GM19351 (cell line): ENCODE results near the gene F11R.
A peak's percentile ranks its signal among the peaks of the same experiment; 100 is the strongest.
"Not testable (repeated sequence)": the region's sequence is repeated elsewhere in the genome, so short reads cannot be mapped to it uniquely, and the experiment has no call there.

Experiments used
- ATAC-seq: cut with Tn5 transposase; IDR thresholded peaks from one replicate; pipeline ENCODE4 v1.9.1; 2021; ENCODE audit warnings: mild to moderate bottlenecking, moderate library complexity; ENCODE audit not compliant: unreplicated experiment

The F11R gene

DNA sequence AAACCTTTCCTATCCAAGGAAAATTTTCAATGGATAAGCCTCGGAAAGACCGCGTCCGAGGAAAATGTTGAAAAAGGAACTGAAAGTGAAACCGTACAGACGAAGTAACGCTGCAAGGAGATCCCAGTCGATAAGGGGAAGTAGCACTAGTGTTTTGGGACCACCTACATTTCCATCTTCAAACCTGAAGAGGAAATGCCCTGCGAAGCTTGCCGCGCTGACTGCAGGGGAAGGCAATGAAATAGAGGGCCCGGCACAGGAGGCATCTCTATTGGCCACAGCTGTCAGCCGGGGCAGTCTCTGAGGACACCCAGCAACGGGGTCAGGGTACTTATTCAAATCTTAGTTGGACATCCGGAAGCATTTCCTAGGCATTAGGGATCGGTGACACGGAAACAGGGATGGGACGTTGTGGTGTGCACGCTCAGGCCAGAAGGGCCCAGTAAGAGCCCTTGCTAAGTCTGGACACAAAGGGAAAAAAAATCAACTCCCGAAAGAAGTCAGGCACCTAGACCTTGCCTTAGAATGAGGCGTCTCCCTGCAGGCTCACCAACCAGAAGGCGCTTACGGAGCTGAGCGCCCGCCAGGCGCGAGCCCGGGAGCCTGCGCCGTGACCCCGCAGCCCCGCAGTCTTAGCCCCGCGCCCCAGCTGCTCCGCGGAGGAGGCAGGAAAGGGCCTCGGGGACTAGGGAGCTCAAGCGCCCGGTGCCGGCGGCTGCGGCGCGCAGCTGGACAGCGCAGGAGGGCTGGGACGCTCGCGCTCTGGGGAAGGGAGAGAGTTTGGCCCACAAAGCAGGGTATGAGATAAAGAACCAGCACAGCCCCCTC is 24.2 kb upstream of the F11R start:
- ATAC-seq = peak; percentile 52

DNA sequence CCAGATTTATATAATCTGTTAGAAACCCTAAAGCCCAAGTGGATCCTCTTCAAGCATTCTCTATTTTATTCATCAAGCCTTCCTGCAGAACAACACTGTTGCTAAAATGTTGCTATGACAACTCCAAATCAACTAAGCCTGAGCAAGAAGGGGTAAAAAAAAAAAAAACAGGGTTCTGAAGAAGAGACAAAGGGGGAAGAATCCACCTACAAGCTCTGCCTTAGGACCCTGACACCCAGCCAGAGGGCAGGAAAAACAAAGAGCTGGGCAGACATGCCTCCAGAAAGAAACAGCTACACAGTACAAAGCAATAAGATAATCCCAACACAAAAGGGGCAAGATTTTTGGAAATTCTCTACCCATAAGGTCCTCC is 23.6 kb upstream of the F11R start:
- no peak for ATAC-seq

DNA sequence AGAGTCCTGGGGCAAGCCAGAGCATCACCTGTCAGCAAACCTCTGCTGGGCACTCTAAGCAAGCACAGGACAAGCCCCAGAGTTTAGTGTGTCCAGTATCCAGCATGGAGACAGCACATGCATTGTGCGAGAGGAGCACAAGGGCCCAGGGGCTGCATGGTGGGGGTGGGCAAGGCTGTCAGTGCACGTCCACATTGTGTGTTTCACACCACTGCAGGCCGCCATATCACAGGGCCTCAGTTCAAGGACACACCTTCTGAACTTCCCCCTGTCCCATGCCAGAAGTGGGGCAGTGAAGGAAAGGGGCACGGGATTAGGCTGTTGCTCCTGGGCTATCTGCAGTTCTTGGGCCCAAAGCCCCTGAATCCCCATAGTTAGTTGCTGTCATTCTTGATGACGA is 18.6 kb upstream of the F11R start:
- ATAC-seq = no peak

DNA sequence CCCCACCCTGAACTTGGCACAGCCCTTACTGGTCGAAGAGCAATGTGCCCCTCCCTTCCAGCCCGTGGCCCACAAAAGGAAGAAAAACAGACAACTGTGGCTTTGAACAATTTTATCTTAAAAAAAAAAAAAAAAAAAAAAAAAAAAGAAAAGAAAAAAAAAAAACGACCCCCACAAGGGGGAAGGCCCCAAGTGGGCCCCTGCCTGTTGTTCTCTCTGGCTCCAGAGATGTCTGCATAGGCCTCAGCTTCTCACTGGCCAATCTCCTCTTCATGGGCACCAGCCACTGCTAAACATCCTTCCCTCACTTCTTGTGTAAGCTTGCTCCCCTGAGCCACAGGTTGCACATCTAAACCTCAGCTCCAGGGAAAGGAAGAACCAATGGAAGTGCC is 18.2 kb upstream of the F11R start:
- ATAC-seq = no peak

DNA sequence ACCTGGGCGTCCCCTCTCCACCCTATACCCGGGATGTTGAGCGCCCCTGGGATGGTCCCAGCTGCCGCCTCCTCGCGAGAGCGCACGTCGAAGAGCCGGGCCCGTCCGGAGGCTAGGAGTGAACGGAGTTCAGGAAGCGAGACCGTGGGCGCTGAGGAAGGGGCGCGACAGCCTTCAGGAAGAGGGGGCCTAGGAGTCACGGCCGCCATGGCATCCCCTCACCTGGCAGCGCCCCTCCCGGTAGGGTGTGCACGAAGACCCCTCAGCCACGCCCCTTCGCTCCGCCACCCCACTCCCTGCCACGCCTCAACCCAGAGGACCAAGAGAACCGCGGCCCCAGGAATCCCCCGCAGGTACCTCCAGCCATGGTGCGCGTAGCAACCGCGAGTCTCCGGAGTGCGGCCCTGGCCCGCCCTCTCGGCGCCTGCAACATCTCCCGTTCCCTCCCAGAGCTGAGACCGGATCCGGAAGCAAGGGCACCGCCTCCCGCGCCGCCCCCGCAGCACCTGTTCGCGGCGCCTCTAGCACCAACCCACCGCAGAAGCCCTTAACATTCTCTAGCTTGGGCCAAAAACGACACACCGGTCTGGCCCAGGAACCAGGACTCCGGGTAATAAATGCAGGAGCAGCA is 17.7 kb upstream of the F11R start, which contains the start of gene TSTD1:
Gene TSTD1, minus strand, starts transcription at position 442 of the 631 bp plus-strand sequence. Its CDS starts 75 bp downstream, at position 367.
- ATAC-seq = peak; percentile 84

DNA sequence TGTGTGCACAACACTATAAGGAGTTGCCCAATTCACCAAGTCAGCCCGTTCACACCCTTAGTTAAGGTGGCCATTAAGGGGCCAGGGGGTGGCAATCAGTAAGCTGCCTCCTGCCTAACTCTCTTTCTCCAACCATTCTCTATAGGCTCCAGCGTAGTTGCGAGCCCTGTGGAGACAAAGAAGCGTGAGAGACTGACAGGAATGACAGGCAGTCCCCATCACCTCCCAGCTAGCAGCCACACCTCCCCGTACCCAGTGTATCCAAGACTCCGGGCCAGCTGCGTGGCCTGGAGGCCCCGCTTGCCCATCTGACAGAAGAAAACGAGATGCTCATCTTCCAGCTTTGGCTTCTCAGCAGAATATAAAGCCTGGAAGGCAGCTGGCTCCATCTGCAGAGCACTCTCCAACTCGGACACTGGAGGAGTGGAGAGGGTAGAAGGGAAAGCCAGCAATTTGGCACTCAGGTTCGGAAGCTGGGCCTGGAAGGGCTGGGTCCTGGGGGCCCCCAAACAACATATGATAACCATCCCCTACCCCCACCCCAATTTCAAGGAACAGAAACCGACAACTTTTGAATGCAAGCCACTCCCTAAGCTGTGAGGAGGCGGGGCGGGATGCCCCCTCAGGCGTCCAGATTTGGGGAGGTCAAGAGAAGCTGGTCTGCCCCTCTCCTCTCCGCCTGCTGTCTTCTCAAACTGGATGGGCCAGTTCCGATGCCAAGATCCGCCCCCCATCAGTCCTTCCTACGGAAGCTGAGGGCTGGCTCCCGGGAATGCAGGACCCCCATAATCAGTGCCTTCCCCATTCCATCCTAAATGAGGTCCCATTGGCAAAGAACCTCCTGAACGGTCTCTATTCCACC is 16.9 kb upstream of the F11R start:
- no peak for ATAC-seq

DNA sequence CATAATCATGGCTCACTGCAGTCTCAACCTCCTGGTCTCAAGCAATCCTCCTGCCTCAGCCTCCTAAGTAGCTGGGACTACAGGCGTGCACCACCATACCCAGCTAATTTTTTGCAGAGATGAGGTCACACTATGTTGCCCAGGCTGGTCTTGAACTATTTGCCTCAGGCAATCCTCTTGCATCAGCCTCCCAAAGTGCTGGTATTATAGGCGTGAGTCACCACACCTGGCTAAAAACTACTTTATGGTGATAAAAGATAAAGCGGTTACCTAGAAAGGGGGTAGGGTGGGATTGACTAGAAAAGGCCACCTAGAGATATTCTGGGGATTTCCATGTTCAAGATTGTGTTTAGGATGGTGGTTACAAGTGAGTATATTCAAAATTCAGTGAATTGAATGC is 12.8 kb upstream of the F11R start:
- ATAC-seq = no peak

DNA sequence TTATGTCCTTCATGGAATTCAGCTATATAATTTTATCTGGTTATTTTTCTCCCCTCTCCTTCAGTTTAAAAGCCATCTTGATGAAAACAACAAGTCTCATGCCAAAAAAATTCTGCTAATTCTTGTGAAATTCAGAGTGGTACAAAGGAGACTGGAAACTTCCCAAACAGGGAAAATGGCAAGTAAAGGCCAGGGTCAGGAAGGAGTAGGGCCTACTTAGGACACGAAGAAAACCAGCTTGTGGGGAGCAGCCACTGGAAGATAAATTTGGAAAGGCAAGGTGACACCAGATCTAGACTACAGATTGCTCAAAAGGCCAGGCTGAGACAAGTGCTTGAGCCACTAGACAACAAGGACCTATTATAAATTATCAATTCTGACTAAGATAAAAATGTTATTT is 11.5 kb upstream of the F11R start:
- ATAC-seq = no peak

DNA sequence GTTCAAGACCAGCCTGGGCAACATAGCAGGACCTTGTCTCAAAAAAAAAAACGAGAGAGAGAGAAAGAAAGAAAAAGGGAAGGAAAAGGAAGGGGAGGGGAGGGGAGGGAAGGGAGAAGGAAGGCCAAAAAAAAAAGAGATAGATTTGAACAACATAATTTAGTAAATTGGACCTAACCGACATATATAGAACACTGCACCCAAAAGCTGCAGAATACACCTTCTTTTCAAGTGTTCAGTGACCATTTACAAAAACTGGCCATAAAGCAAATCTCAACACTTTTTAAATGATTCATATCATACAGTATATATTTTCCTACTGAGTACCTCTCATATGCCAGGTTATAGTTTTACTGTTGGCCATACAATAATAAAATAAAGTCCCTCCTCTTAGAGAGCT is 10.9 kb upstream of the F11R start:
- no peak for ATAC-seq

DNA sequence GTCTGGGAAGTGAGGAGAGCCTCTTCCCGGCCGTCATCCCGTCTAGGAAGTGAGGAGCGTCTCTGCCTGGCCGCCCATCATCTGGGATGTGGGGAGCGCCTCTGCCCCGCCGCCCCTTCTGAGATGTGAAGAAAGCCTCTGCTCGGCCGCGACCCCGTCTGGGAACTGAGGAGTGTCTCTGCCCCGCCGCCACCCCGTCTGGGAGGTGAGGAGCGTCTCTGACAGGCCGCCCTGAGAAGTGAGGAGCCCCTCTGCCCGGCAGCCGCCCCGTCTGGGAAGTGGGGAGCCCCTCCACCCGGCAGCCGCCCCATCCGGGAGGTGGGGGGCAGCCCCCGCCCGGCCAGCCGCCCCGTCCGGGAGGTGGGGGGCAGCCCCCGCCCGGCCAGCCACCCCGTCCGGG is 8.5 kb upstream of the F11R start:
- ATAC-seq = not testable (repeated sequence)

DNA sequence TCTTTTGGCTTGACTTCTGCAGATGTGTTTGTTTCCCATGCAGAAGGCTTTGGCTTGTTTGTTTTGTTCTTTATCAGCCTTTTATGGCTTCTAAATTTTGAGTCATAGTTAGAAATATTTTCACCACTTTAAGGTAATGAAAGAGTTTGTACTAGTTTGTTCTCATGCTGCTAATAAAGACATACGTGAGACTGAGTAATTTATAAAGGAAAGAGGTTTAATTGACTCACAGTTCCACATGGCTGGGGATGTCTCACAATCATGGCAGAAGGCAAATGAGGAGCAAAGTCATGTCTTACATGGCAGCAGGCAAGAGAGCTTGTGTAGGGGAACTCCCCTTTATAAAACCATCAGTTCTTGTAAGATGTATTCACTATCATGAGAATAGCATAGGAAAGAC is 6.0 kb upstream of the F11R start:
- not testable (repeated sequence) for ATAC-seq

DNA sequence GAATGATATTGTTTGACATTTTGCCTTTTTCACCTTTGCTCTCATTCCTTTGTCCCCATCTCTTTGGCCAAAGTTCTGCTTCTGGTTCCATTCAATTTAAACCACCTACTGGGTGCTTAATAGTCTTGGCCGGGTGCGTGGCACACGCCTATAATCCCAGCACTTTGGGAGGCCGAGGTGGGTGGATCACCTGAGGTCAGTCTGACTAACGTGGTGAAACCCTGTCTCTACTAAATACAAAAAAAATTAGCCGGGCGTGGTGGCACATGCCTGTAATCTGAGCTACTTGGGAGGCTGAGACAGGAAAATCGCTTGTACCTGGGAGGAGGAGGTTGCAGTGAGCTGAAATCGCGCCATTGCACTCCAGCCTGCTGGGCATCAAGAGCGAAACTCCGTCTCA is 1.5 kb upstream of the F11R start:
- ATAC-seq = not testable (repeated sequence)

DNA sequence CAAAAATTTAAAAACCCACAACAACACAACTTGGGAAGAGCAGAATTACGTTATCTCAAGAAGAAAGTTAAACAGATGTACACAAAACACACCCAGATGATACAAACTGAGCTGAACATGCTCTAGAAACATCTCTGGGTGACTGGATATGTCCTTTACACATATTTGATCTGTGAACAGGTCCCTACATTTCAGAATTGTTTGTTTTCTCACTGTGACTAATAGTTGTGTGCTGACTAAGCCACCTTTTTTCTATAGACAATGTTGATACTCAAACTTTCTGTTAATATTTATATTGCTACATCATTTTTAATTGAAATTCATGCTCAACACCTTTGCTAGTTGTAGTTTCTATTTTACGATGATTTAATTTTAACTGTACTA is 1.0 kb upstream of the F11R start:
- no peak for ATAC-seq

DNA sequence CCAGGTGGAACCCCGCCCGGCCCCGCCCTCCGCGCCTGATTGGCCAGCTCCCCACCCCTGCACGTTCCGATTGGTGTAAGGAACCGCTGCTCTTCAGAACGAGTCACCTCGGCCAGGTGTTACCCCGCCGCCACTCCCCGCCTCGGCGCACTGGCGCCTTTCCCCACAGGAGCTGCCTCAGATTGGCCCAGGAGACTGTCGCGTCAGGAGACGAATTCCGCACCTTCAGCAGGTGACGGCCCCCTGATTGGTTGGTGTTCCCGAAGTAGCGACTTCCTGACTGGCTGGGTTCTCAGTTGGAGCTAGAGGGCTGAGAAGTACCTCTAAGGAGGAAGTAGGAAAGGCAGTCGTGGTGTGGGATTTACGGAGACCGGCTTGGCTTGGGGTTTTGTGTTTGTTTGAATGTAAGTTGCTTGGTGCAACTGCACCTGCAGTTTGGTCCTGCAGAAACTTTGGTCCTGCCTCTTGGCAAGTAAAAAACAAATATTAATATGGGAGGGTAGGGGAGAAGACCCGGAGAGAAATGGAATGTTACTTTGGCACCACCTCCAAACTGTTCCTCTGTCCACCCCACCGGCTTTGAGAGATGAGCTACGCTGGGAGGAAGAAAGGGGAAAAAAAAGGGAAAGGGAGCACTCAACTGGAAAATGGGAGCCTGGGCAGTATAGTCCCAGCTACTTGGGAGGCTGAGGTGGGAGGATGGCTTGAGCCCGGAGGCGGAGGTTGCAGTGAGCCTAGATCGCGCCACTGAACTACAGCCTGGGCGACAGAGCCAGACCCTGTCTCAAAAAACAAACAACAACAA is 415 bp upstream of the F11R start:
- peak; percentile 93 for ATAC-seq

DNA sequence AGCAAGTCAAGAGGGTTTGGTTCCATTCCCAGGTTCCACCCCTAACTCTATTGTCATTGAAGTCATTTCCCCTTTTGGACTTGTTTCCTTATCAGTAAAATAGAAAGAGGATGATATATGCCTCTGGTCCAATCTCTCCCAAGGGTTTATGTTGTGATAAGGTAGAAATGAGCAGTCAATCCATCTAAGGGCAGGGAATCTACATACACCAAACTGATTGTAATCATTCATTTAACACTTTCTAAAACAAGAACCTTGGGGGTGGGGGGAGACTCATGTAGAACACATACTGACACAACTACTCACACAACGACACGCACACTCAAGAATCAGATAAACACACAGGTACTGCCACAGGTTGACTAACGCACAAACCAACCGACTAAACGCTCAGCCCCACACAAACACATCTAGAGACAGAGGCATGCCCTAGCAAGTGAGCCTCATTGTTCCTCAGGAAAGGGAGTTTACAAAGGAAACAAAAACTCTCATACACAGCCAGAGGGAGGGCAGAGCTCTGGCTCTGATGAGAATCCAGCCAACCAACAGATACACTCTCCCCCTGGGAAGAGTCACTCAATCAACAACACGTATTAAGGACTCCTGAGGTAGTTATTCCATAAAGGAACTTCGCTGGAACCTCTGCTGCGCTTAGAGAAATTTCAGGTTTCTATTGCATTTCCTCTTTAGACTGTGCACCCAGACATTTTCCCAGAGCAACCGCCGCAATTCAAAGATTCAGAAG is 1.0 kb downstream of the F11R start:
- no peak for ATAC-seq

DNA sequence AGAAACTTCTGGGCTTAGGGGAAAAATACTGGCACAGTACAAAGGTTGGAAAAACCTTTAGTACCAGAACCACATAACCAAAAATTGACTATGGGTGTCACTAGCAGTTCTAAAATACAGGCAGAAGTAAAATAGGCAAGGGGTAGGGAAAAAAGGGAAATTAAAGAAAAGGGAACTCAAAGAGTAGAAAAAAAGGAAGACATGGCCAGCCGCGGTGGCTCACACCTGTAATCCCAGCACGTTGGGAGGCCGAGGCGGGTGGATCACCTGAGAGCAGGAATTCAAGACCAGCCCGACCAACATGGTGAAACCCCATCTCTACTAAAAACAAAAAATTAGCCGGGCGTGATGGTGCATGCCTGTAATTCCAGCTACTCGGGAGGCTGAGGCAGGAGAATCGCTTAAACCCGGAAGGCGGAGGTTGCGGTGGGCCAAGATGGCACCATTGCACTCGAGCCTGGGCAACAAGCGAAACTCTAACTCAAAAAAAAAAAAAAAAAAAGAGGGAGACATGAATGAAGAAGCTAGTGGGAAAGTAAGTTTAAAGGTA is 1.8 kb downstream of the F11R start:
- not testable (repeated sequence) for ATAC-seq

DNA sequence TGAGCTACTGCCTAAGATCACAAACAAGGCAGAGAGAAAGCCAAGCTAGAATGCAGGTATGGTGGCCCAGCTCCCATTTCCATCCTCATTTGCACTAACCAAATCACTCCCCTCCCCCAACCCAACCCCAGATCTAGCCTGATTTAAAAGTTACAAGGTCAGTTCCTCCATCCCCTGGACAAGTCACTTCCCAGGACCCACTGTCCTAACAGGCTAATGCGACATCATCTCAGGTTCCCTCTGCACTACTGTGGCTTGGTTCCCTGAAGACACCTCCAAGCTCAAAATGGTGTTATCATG is 2.4 kb downstream of the F11R start:
- ATAC-seq = no peak

DNA sequence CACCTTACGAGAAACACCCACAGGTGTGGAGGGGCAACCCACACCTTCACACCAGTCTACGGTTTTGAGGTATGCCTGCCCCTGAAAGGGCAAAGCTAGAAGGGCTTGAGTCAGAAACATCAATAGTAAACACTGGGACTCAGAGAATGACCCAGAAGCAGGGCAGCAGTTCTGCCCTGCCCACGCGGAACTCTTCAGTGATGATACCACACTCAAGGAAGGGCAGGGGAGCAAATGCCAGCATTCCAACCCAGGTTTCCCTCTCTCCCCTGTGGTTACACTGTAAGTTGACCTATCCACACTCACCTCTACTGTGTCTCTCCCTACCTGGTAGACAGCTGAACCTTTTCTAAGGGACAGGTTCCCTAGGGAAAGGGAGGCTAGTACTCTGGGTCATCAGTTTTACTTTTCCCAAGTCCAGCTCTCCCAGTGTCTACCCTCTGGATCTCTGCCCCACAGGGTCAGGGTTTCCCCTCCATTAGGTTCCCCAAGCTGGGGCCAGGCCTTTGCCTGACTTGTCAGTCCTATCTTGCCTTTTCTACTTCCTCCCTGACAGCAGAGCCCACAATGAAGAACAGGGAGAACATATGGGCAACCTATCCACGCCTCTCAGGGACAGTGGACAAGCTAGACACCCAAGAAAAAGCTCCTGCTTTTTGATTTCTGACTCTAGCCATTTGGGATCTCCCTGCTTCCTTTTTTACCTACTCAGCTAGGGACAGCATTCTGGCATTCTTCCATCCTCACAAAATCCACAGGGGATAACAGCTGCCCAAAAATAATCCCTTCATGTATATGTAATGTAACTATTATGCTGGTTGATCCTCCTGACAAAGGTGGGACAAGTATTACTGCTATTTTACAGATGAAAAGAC is 3.0 kb downstream of the F11R start:
- ATAC-seq = no peak

DNA sequence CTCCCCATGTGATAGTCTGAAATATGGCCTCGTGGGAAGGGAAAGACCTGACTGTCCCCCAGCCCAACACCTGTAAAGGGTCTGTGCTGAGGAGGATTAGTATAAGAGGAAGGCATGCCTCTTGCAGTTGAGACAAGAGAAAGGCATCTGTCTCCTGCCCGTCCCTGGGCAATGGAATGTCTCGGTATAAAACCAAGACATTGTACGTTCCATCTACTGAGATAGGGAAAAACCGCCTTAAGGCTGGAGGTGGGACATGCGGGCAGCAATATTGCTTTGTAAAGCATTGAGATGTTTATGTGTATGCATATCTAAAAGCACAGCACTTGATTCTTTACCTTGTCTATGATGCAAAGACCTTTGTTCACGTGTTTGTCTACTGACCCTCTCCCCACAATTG is 3.8 kb downstream of the F11R start:
- ATAC-seq = not testable (repeated sequence)
